ENCODE results near the gene RNU7-1. TPM values are rescaled to one million over a fixed set of nuclear protein-coding genes. Genes with fewer than 3 reads are reported as not detected.

RNU7-1 gene
- total RNA-seq, 1 donor from 2014 or later = not detected

GRCh38 chr12:6909421-6910145 is 34.0 kb upstream of the RNU7-1 start:
- H3K36me3 Mint-ChIP-seq = peaks cover 3% of the 10 kb centered on the region
- H3K4me3 Mint-ChIP-seq = no peak overlapping the region

GRCh38 chr12:6912164-6912935 is 31.3 kb upstream of the RNU7-1 start:
- Mint-ChIP-seq H3K4me3 (peak overlapping the region; percentile 79), H3K36me3 (peaks cover 7% of the 10 kb centered on the region), H3K27me3 (peaks cover 64% of the 10 kb centered on the region), H3K9me3 (no peaks in the 10 kb centered on the region), H3K27ac (no peak overlapping the region), H3K4me1 (ENCODE audit: unreplicated experiment) (peaks cover 9% of the 10 kb centered on the region)
- TF ChIP-seq, protein P1, sequence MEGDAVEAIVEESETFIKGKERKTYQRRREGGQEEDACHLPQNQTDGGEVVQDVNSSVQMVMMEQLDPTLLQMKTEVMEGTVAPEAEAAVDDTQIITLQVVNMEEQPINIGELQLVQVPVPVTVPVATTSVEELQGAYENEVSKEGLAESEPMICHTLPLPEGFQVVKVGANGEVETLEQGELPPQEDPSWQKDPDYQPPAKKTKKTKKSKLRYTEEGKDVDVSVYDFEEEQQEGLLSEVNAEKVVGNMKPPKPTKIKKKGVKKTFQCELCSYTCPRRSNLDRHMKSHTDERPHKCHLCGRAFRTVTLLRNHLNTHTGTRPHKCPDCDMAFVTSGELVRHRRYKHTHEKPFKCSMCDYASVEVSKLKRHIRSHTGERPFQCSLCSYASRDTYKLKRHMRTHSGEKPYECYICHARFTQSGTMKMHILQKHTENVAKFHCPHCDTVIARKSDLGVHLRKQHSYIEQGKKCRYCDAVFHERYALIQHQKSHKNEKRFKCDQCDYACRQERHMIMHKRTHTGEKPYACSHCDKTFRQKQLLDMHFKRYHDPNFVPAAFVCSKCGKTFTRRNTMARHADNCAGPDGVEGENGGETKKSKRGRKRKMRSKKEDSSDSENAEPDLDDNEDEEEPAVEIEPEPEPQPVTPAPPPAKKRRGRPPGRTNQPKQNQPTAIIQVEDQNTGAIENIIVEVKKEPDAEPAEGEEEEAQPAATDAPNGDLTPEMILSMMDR (conservative IDR thresholded peaks at IDR 0.05) = no peak
- no peak for DNase-seq (ENCODE audit: extremely low spot score, unreplicated experiment)

More at GRCh38 chr12:6909421-6910145, 34.0 kb upstream of the RNU7-1 start:
- Mint-ChIP-seq H3K27me3 (peaks cover 39% of the 10 kb centered on the region), H3K9me3 (no peaks in the 10 kb centered on the region), H3K4me1 (ENCODE audit: unreplicated experiment) (peaks cover 9% of the 10 kb centered on the region), H3K27ac (no peak overlapping the region)
- TF ChIP-seq, protein P1 (conservative IDR thresholded peaks at IDR 0.05) = no peak
- no peak for DNase-seq (ENCODE audit: extremely low spot score, unreplicated experiment)

DNA sequence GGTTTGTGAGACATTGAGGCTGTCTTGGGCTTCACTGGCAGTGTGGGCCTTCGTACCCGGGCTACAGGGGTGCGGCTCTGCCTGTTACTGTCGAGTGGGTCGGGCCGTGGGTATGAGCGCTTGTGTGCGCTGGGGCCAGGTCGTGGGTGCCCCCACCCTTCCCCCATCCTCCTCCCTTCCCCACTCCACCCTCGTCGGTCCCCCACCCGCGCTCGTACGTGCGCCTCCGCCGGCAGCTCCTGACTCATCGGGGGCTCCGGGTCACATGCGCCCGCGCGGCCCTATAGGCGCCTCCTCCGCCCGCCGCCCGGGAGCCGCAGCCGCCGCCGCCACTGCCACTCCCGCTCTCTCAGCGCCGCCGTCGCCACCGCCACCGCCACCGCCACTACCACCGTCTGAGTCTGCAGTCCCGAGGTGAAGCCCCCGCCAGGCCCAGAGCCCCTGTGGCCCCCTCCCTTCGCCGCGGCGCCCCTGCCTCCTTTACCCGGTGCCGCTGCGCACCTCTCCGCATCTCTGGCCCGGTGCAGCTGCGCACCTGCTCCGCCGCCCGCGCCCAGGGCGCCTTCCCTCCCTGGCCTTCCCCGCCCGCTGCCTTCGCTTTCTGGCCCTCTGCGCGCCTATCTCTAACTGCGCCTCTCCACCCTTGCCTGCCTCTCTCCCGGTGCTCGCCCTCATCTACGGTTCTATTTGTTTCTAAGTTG is 29.2 kb upstream of the RNU7-1 start, which contains the start of gene ENO2:
ENO2 (plus strand) TSS at position 335 of the 701 bp plus-strand sequence. CDS start 1,253 bp downstream, outside the sequence.
- no peak for DNase-seq (ENCODE audit: extremely low spot score, unreplicated experiment)
- Mint-ChIP-seq H3K9me3 (no peaks in the 10 kb centered on the region), H3K4me3 (peak within 1 kb of the TSS; percentile 93), H3K36me3 (peaks cover 4% of the 10 kb centered on the region), H3K4me1 (ENCODE audit: unreplicated experiment) (peaks cover 9% of the 10 kb centered on the region), H3K27ac (peak within 1 kb of the TSS; percentile 81), H3K27me3 (peaks cover 64% of the 10 kb centered on the region)
- TF ChIP-seq, protein P1 (conservative IDR thresholded peaks at IDR 0.05) = no peak

DNA sequence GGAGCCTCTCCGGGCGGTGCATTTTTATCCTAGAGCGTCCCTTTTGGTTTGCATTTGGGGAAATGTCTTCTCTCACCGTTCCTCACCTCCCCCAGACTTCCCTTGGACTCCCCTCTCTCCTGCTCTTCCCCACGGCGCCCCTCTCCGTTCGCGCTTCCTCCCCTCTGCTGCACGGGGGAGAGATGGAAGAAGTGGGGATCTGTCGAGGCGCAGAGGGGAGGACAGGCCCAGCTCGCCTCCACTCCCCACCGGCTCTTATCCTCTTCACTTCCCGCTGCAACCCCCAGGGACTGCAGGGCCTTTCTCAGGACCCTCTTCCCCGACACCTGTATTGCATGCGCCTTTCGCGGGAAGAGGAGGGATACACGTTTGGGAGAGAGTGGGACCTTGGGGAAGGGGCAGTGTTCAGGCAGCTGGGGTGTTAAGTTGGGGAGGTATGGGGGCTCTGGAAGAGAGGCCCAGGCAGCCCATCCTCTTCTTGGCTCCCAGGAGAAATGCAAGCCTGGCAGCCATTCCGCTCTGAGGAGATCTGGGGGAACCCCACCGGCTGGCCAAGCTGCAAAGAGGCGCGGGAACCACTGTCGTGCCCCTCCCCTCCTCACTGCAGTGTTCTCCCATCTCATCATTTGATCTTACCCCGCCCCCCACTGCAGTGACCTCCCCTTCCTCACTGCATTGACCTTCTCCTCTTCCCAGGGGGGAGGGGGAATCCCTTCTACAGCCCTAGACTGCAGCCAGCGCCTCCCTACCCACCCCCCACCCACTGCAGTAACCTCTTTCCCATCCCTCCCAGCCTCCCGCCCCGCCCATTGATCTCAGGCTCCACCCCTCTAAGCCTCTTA is 28.4 kb upstream of the RNU7-1 start:
- H3K36me3 Mint-ChIP-seq = peaks cover 7% of the 10 kb centered on the region
- TF ChIP-seq, protein P1 (conservative IDR thresholded peaks at IDR 0.05) = no peak
- peak overlapping the region; percentile 81 for H3K27ac Mint-ChIP-seq
- peaks cover 9% of the 10 kb centered on the region for H3K4me1 Mint-ChIP-seq (ENCODE audit: unreplicated experiment)
- DNase-seq (ENCODE audit: extremely low spot score, unreplicated experiment) = no peak
- peaks cover 58% of the 10 kb centered on the region for H3K27me3 Mint-ChIP-seq
- H3K9me3 Mint-ChIP-seq = no peaks in the 10 kb centered on the region
- H3K4me3 Mint-ChIP-seq = peak overlapping the region; percentile 93
